WI38 (cell line): ENCODE results near the gene PZP.
"Not testable (repeated sequence)": the region's sequence is repeated elsewhere in the genome, so short reads cannot be mapped to it uniquely, and the experiment has no call there.

ENCODE experiments used
- H3K4me3 ChIP-seq: 2 replicates; pipeline ENCODE4 v1.5.1; 2011; ENCODE audit warnings: low read depth, mild to moderate bottlenecking, control low read depth, low read length
- TF ChIP-seq, protein P1 (sequence below): IDR thresholded peaks from 2 replicates; pipeline ENCODE4 v1.5.1; 2012; ENCODE audit warnings: low read depth, mild to moderate bottlenecking, control low read depth, low read length

Gene PZP

GRCh38 chr12:9223830-9224229, 15.6 kb upstream of the PZP start:
- no peak overlapping the region for H3K4me3 ChIP-seq
- TF ChIP-seq, protein P1, sequence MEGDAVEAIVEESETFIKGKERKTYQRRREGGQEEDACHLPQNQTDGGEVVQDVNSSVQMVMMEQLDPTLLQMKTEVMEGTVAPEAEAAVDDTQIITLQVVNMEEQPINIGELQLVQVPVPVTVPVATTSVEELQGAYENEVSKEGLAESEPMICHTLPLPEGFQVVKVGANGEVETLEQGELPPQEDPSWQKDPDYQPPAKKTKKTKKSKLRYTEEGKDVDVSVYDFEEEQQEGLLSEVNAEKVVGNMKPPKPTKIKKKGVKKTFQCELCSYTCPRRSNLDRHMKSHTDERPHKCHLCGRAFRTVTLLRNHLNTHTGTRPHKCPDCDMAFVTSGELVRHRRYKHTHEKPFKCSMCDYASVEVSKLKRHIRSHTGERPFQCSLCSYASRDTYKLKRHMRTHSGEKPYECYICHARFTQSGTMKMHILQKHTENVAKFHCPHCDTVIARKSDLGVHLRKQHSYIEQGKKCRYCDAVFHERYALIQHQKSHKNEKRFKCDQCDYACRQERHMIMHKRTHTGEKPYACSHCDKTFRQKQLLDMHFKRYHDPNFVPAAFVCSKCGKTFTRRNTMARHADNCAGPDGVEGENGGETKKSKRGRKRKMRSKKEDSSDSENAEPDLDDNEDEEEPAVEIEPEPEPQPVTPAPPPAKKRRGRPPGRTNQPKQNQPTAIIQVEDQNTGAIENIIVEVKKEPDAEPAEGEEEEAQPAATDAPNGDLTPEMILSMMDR = no peak

GRCh38 chr12:9221483-9221882, 13.3 kb upstream of the PZP start:
- H3K4me3 ChIP-seq = no peak overlapping the region
- TF ChIP-seq, protein P1 = no peak

- H3K4me3 ChIP-seq = not testable (repeated sequence)
These were observed 12.8 kb upstream of the PZP start for GRCh38 chr12:9221011-9221410.

DNA sequence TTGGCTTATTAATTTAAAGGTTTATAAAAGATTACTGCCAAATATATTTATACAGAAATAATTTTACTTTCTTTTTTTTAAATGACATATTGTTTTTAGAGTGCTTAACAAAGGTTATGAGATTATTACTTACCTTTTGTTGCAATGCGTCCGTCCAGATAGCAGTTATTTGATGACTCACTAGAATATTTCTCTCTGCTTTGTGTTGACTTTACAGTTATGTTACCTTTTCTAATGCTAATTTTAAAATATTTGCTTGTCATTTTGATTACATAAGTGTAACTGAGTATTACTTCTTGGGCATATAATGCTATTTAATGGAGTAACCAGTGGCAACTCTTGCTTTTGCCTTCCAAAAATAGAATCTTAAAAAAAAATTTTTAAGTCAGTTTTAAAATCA, 6.3 kb upstream of the PZP start:
- H3K4me3 ChIP-seq = no peak overlapping the region
- TF ChIP-seq, protein P1 = no peak

- TF ChIP-seq, protein P1 = no peak
- no peak overlapping the region for H3K4me3 ChIP-seq
These were observed 3.5 kb upstream of the PZP start for GRCh38 chr12:9211687-9212086.

GRCh38 chr12:9204380-9204779, 3.8 kb downstream of the PZP start:
- TF ChIP-seq, protein P1 = no peak
- no peak overlapping the region for H3K4me3 ChIP-seq

DNA sequence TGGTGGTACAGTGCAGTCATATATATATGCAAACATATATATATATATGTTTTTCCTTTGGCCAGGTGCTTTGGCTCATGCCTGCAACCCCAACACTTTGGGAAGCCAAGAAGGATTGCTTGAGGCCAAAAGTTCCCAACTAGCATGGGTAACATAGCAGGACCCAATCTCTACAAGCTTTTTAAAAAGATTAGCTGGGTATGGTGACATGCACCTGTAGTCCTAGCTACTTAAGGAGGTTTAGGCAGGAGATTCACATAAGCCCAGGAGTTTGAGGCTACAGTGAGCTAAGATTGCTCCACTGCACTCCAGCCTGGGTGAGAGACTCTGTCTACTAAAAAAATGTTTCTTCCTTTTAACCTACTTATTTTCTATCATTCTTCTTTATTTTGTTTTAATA, 10.2 kb downstream of the PZP start:
- TF ChIP-seq, protein P1 = no peak
- H3K4me3 ChIP-seq = no peak overlapping the region

- H3K4me3 ChIP-seq = no peak overlapping the region
- TF ChIP-seq, protein P1 = no peak
These were observed 23.9 kb downstream of the PZP start for GRCh38 chr12:9184276-9184675.
